Measurements from ENCODE around the gene PICALM.

The PICALM gene

GRCh38 chr11:86067009-86067850 is 1.7 kb downstream of the PICALM start:
- TF ChIP-seq, protein P1, sequence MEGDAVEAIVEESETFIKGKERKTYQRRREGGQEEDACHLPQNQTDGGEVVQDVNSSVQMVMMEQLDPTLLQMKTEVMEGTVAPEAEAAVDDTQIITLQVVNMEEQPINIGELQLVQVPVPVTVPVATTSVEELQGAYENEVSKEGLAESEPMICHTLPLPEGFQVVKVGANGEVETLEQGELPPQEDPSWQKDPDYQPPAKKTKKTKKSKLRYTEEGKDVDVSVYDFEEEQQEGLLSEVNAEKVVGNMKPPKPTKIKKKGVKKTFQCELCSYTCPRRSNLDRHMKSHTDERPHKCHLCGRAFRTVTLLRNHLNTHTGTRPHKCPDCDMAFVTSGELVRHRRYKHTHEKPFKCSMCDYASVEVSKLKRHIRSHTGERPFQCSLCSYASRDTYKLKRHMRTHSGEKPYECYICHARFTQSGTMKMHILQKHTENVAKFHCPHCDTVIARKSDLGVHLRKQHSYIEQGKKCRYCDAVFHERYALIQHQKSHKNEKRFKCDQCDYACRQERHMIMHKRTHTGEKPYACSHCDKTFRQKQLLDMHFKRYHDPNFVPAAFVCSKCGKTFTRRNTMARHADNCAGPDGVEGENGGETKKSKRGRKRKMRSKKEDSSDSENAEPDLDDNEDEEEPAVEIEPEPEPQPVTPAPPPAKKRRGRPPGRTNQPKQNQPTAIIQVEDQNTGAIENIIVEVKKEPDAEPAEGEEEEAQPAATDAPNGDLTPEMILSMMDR (conservative IDR thresholded peaks at IDR 0.05) = no peak
- H3K27ac ChIP-seq = peak overlapping the region; percentile 87

DNA sequence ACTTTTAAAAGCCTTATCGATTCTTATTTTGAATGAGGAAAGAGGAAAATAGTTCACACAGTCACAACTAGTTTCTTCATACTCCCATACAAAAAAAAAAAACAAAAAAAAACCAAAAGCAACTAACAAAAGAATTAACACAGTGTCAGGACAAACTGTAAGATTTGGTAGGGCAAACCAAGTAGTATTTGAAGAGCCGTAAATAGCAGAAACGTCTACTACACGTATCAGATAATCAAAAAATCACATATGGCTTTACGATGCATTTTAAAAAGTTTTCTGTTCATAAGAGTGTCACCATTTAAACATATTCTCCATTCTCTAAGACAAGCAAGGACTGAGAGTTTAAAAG is 2.3 kb downstream of the PICALM start:
- TF ChIP-seq, protein P1 (conservative IDR thresholded peaks at IDR 0.05) = no peak
- peak overlapping the region; percentile 87 for H3K27ac ChIP-seq

GRCh38 chr11:86066033-86066432 is 2.9 kb downstream of the PICALM start:
- TF ChIP-seq, protein P1 (conservative IDR thresholded peaks at IDR 0.05) = no peak
- H3K27ac ChIP-seq = peak overlapping the region; percentile 87

DNA sequence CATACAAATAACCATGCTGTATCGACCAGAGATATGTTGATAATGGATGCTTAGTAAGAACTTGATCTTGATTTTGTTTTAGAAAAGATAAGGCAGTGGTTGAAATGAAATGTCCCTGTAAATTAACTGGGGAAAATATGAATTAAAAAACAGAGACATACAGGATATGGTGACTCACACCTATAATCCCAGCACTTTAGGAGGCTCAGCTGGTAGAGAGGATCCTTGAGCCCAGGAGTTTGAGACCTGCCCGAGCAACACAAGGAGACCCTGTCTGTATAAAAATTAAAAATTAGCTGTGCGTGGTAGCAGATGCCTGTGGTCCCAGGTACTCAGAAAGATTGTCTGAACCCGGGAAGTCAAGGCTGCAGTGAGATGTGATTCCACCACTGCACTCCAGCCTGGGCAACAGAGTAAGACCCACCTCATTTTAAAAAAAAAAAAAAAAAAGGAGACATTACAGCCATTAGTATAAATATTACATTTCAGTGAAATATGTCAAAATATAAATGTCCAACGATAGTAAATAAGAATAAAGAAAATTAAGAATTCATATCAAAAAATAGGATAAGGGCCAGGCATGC is 4.6 kb downstream of the PICALM start:
- TF ChIP-seq, protein P1 (conservative IDR thresholded peaks at IDR 0.05) = no peak
- no peak overlapping the region for H3K27ac ChIP-seq

- no peak overlapping the region for H3K27ac ChIP-seq
- TF ChIP-seq, protein P1 (conservative IDR thresholded peaks at IDR 0.05) = no peak
These were observed 5.3 kb downstream of the PICALM start for GRCh38 chr11:86063536-86063935.

- TF ChIP-seq, protein P1 (conservative IDR thresholded peaks at IDR 0.05) = no peak
- peak overlapping the region; percentile 56 for H3K27ac ChIP-seq
These were observed 6.2 kb downstream of the PICALM start for GRCh38 chr11:86062719-86063118.

DNA sequence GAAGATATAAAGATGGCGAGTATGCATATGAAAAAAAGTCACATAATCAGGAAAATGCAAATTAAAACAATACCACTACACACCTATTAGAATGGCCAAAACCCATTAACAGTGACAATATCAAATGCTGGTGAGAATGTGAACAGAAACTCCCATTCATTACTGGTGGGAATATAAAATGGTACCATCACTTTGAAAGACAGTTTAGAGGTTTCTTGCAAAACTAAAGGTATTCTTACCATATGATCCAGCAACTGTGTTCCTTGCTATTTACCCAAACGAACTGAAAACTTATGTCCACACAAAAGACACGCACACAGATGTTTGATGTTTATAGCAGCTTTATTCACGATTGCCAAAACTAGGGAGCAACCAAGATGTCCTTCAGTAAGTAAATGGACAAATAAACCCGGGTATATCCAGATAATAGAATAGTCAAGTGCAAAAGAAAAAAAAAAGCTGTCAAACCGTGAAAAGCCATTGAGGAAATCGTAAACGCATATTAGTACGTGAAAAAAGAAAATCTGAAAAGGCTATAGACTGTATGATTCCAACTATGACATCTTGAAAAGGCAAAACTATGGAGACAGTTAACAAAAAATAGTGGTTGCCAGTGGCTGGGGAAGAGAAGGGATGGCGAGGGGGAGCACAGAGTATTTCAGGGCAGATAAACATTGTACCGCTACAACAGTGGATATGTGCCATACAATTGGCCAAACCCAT is 7.2 kb downstream of the PICALM start:
- peak overlapping the region; percentile 56 for H3K27ac ChIP-seq
- TF ChIP-seq, protein P1 (conservative IDR thresholded peaks at IDR 0.05) = no peak

Data from VCaP (cell line).